H1 (cell line): ENCODE data around the gene WNT1. TPM values are rescaled to one million over a fixed set of nuclear protein-coding genes. Genes with fewer than 3 reads are reported as not detected.
A peak's percentile ranks its signal among the peaks of the same experiment; 100 is the strongest.

Source experiments
- CHD2 ChIP-seq: IDR thresholded peaks from 2 replicates; pipeline ENCODE4 v1.6.1; 2012; ENCODE audit warnings: low read length, improper control_type of control experiment
- FOSL1 ChIP-seq: IDR thresholded peaks from 2 replicates; pipeline ENCODE4 v1.6.1; 2011; ENCODE audit warnings: mild to moderate bottlenecking, low read depth, low read length, moderate library complexity; ENCODE audit not compliant: insufficient read depth
- JUN ChIP-seq: IDR thresholded peaks from 2 replicates; pipeline ENCODE4 v1.6.1; 2011; ENCODE audit warnings: low read depth, mild to moderate bottlenecking, improper control_type of control experiment, low read length
- RNF2 ChIP-seq: fragments of 200-900, 300-1000 bp; sonication (generic); IDR thresholded peaks from 2 replicates; pipeline ENCODE4 v1.7.1; 2016; ENCODE audit warnings: borderline replicate concordance, low read depth, mild to moderate bottlenecking, antibody characterized with exemption, low read length; ENCODE audit not compliant: poor library complexity, severe bottlenecking; ENCODE audit errors: missing control alignments
- SAP30 ChIP-seq: fragments of 300-600 bp; sonication (generic); IDR thresholded peaks from 2 replicates; pipeline ENCODE4 v1.7.1; 2012; ENCODE audit warnings: low read length, moderate library complexity, mild to moderate bottlenecking, inconsistent platforms; ENCODE audit not compliant: insufficient read depth, insufficient replicate concordance
- SP1 ChIP-seq: IDR thresholded peaks from 2 replicates; pipeline ENCODE4 v1.6.1; 2011; ENCODE audit warnings: low read depth, low read length
- SRF ChIP-seq: IDR thresholded peaks from 2 replicates; pipeline ENCODE4 v1.6.1; 2011; ENCODE audit warnings: mild to moderate bottlenecking, low read depth, low read length, moderate library complexity
- SUZ12 ChIP-seq: fragments of 200-600 bp; sonication (generic); IDR thresholded peaks from 2 replicates; pipeline ENCODE4 v1.6.1; 2012; ENCODE audit warnings: mild to moderate bottlenecking, inconsistent platforms, low read length, moderate library complexity, mixed read lengths
- TCF12 ChIP-seq: IDR thresholded peaks from 2 replicates; pipeline ENCODE4 v1.6.1; 2011; ENCODE audit warnings: low read depth, mild to moderate bottlenecking, low read length
- YY1 ChIP-seq: IDR thresholded peaks from 2 replicates; pipeline ENCODE4 v1.6.1; 2011; ENCODE audit warnings: low read depth, mild to moderate bottlenecking, low read length
- polyA plus RNA-seq, 7 experiments: library from polyadenylated mRNA; depleted of rRNA in 3 of 7; stranded (reverse) in 5 of 7; unstranded in 2 of 7; fragments of >200 nt in 5 of 7; fragments of 200-250 nt in 2 of 7; gene quantifications; 1 replicate in 5 of 7; 2 replicates in 1 of 7; 4 replicates in 1 of 7; pipeline versions ENCODE4 v1.2.1 to v1.2.3, GENCODE V29; 2011 to 2013; ENCODE audit warnings: missing spikeins in 2 of 7, mixed read lengths in 2 of 7
- total RNA-seq: library from RNA; stranded (reverse); fragmentation: NEBNext Ultra II Directional; extraction: Animal tissue kit (Norgen Biotek cat#: 25700); gene quantifications from 2 replicates; pipeline ENCODE4 v1.2.1, GENCODE V29; 2021
- TF ChIP-seq, protein P1 (sequence below): IDR thresholded peaks from 2 replicates; pipeline ENCODE4 v1.6.1; 2011; ENCODE audit warnings: low read depth, mild to moderate bottlenecking, low read length; ENCODE audit not compliant: insufficient read depth
- TF ChIP-seq, protein P2 (sequence below): IDR thresholded peaks from 2 replicates; pipeline ENCODE4 v1.6.1; 2011; ENCODE audit warnings: low read length, improper control_type of control experiment

The WNT1 gene
- total and polyA plus RNA-seq, 2 of the 8 experiments (the other 6 are each of a cell fraction or from before 2014, with no cell fraction given), result not detected

DNA sequence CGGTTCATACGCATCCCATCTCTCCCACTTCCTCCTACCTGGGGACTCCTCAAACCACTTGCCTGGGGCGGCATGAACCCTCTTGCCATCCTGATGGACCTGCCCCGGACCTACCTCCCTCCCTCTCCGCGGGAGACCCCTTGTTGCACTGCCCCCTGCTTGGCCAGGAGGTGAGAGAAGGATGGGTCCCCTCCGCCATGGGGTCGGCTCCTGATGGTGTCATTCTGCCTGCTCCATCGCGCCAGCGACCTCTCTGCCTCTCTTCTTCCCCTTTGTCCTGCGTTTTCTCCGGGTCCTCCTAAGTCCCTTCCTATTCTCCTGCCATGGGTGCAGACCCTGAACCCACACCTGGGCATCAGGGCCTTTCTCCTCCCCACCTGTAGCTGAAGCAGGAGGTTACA is 3.6 kb downstream of the WNT1 start (continued):
- TF ChIP-seq FOSL1 (no peak), TCF12 (no peak), SRF (no peak), SAP30 (no peak), CHD2 (no peak), JUN (no peak), SUZ12 (peak; percentile 93), RNF2 (peak; percentile 49), SP1 (no peak), YY1 (no peak)
- TF ChIP-seq, protein P1, sequence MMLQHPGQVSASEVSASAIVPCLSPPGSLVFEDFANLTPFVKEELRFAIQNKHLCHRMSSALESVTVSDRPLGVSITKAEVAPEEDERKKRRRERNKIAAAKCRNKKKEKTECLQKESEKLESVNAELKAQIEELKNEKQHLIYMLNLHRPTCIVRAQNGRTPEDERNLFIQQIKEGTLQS, result no peak
- TF ChIP-seq, protein P2, sequence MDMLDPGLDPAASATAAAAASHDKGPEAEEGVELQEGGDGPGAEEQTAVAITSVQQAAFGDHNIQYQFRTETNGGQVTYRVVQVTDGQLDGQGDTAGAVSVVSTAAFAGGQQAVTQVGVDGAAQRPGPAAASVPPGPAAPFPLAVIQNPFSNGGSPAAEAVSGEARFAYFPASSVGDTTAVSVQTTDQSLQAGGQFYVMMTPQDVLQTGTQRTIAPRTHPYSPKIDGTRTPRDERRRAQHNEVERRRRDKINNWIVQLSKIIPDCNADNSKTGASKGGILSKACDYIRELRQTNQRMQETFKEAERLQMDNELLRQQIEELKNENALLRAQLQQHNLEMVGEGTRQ, result no peak
- TF ChIP-seq, all 59 proteins: peak for 3
